ENCODE measurements around the gene PDE6A.

The PDE6A gene

DNA sequence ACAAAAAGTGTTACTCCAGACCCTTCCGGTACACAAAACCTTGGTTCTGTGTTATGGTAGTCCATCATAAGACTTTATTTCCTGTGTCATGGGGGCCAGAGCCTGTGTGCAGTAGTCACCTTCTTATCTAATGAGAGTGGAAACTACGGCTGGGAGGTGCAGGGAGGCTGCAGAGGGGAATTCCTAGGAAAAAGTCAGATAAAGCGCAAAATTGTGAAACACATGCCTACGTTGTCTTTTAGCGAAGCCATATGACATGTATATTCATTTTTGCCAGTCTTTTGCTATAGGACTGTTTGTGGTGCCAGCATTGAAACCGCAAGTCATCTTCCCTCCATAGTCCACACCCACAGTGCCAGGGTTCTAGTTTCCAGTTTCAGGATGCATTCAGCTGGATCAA lies 133.7 kb downstream of the PDE6A start:
- no peak for DNase-seq (ENCODE audit: low read depth)
- no peak overlapping the region for H3K4me3 ChIP-seq (ENCODE audit: low read length)
- TF ChIP-seq, protein P1, sequence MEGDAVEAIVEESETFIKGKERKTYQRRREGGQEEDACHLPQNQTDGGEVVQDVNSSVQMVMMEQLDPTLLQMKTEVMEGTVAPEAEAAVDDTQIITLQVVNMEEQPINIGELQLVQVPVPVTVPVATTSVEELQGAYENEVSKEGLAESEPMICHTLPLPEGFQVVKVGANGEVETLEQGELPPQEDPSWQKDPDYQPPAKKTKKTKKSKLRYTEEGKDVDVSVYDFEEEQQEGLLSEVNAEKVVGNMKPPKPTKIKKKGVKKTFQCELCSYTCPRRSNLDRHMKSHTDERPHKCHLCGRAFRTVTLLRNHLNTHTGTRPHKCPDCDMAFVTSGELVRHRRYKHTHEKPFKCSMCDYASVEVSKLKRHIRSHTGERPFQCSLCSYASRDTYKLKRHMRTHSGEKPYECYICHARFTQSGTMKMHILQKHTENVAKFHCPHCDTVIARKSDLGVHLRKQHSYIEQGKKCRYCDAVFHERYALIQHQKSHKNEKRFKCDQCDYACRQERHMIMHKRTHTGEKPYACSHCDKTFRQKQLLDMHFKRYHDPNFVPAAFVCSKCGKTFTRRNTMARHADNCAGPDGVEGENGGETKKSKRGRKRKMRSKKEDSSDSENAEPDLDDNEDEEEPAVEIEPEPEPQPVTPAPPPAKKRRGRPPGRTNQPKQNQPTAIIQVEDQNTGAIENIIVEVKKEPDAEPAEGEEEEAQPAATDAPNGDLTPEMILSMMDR (IDR thresholded peaks at IDR 0.05; ENCODE audit: insufficient read depth, low read depth, low read length, missing control alignments): no peak

DNA sequence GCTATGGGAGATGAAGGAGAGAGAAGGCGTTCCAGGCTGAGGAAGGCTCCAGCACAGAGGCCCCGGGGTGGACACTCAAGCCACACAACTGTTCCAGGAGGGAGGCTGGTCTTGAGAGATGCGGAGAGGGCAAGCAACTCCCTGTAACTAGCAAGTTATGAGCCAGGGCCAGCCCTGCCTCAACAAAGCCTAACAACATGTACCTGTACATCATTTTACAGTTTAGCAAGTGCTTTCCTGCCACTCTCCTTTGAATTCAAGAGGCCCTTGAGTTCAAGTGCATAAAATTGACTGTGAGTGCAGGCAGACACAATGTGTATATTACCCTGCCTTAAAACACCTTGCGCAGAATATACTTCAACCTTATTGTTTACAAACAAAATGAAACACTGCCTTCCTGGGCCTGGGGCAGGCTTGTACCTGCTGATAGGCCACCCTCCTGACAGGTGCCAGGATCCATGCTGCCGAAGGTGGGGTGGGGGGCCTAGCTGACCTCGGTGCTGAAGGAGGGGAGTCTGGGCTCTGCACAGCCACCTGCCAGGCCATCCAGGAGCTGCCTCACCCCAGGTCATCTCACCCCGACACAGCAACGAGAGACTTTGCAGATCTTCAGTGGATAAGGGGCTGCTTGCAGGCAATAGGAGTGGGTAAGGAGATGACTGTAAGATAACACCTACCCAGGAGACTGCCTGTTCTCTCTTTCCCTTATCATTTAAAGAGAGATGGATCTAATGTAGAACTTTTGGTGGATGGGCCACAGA lies 134.5 kb downstream of the PDE6A start:
- H3K4me3 ChIP-seq (ENCODE audit: low read length): no peak overlapping the region
- TF ChIP-seq, protein P1 (IDR thresholded peaks at IDR 0.05; ENCODE audit: insufficient read depth, low read depth, low read length, missing control alignments): no peak
- DNase-seq (ENCODE audit: low read depth): no peak

DNA sequence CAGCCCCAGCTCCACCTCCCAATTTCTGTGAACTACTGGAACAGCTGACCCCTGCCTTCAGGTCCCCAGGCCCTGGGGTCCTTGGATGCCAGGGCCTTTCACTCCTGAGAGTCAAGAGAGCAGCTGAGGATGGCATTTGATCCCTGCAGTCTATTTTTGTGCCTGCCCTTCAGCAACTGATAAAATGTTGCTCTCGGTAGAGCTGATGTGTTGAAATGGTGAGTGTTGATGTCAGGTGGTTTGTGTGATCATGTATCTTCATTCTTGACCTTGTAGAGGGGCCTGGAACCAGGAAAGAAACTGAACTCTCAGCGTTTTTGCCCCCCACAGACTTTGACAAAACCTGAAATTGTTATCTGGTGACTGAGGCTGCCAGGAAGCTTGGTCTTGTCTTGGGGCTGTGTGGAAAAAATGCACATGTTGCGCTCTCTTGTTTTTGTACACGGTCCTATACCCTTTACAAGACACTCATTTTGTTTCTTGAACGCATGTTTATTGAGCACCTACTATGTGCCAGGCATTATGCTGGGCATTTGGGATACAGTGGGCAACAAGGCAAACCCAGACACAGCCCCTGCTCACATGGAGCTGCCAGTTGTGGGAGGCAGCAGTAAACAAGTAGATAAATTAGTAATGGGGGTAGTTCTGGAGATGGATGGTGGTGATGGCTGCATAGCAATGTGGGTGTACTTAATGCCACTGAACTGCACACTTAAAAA lies 136.2 kb downstream of the PDE6A start:
- TF ChIP-seq, protein P1 (IDR thresholded peaks at IDR 0.05; ENCODE audit: insufficient read depth, low read depth, low read length, missing control alignments): no peak
- DNase-seq (ENCODE audit: low read depth): no peak
- H3K4me3 ChIP-seq (ENCODE audit: low read length): no peak overlapping the region
